H9 (cell line): ENCODE data around the gene PHLDA2. TPM values are rescaled to one million over a fixed set of nuclear protein-coding genes. Genes with fewer than 3 reads are reported as not detected.

Source experiments
- DNase-seq: peaks from one replicate; pipeline ENCODE4 v3.0.0-alpha.2; 2017
- H2AFZ ChIP-seq: one replicate; pipeline ENCODE4 v1.6.1; 2013; ENCODE audit warnings: mild to moderate bottlenecking, low read length, control low read depth, moderate library complexity
- H2AK5ac ChIP-seq: 2 replicates; pipeline ENCODE4 v1.6.1; 2013; ENCODE audit warnings: low read length, control low read depth, mixed read lengths; ENCODE audit not compliant: insufficient read length
- H2BK120ac ChIP-seq: one replicate; pipeline ENCODE4 v1.6.1; 2013; ENCODE audit warnings: low read depth, mild to moderate bottlenecking, low read length, control low read depth, inconsistent platforms; ENCODE audit not compliant: poor library complexity, severe bottlenecking
- H2BK12ac ChIP-seq: 2 replicates; pipeline ENCODE4 v1.6.1; 2013; ENCODE audit warnings: low read length, control low read depth, mixed read lengths, low read depth; ENCODE audit not compliant: insufficient read length
- H2BK15ac ChIP-seq: 2 replicates; pipeline ENCODE4 v1.6.1; 2013; ENCODE audit warnings: low read depth, low read length, control low read depth
- H2BK20ac ChIP-seq: one replicate; pipeline ENCODE4 v1.6.1; 2013; ENCODE audit warnings: low read depth, mild to moderate bottlenecking, low read length, control low read depth, inconsistent platforms; ENCODE audit not compliant: poor library complexity, severe bottlenecking
- H2BK5ac ChIP-seq: 2 replicates; pipeline ENCODE4 v1.6.1; 2013; ENCODE audit warnings: low read length, control low read depth, mixed read lengths; ENCODE audit not compliant: insufficient read length
- H3K14ac ChIP-seq: 2 replicates; pipeline ENCODE4 v1.6.1; 2013; ENCODE audit warnings: low read length, control low read depth; ENCODE audit not compliant: insufficient read depth
- H3K18ac ChIP-seq: 2 replicates; pipeline ENCODE4 v1.6.1; 2013; ENCODE audit warnings: low read depth, mild to moderate bottlenecking, mixed read lengths, low read length, control low read depth; ENCODE audit not compliant: insufficient read length
- H3K23ac ChIP-seq: 2 replicates; pipeline ENCODE4 v1.6.1; 2013; ENCODE audit warnings: low read length, control low read depth, mixed read lengths, low read depth; ENCODE audit not compliant: insufficient read length
- H3K23me2 ChIP-seq: 2 replicates; pipeline ENCODE4 v1.6.1; 2013; ENCODE audit warnings: low read depth, mild to moderate bottlenecking, mixed read lengths, low read length, control low read depth; ENCODE audit not compliant: insufficient read length, poor library complexity, severe bottlenecking
- H3K27ac ChIP-seq: 2 replicates; pipeline ENCODE4 v1.5.1; 2013; ENCODE audit warnings: low read length, control low read depth, mixed read lengths, low read depth; ENCODE audit not compliant: insufficient read length
- H3K27me3 ChIP-seq: 2 replicates; pipeline ENCODE4 v1.6.1; 2013; ENCODE audit warnings: low read length, control low read depth, inconsistent platforms; ENCODE audit not compliant: insufficient read depth
- H3K4ac ChIP-seq: 2 replicates; pipeline ENCODE4 v1.6.1; 2013; ENCODE audit warnings: low read depth, mild to moderate bottlenecking, control low read depth, inconsistent platforms, low read length, moderate library complexity
- H3K4me1 ChIP-seq: 2 replicates; pipeline ENCODE4 v1.6.1; 2013; ENCODE audit warnings: low read length, control low read depth, inconsistent platforms; ENCODE audit not compliant: insufficient read depth
- H3K4me2 ChIP-seq: 2 replicates; pipeline ENCODE4 v1.6.1; 2013; ENCODE audit warnings: low read length, control low read depth, mixed read lengths; ENCODE audit not compliant: insufficient read length, insufficient read depth
- H3K56ac ChIP-seq: 2 replicates; pipeline ENCODE4 v1.6.1; 2013; ENCODE audit warnings: low read depth, mild to moderate bottlenecking, mixed read lengths, low read length, control low read depth; ENCODE audit not compliant: insufficient read length
- H3K79me1 ChIP-seq: 2 replicates; pipeline ENCODE4 v1.6.1; 2013; ENCODE audit warnings: low read depth, mild to moderate bottlenecking, moderate library complexity, low read length, control low read depth, inconsistent platforms; ENCODE audit not compliant: insufficient read depth, poor library complexity, severe bottlenecking
- H3K79me2 ChIP-seq: 2 replicates; pipeline ENCODE4 v1.6.1; 2013; ENCODE audit warnings: low read length, control low read depth, inconsistent platforms; ENCODE audit not compliant: insufficient read depth
- H3K9ac ChIP-seq: 2 replicates; pipeline ENCODE4 v1.6.1; 2013; ENCODE audit warnings: low read length, control low read depth, mixed read lengths; ENCODE audit not compliant: insufficient read length; ENCODE audit errors: extremely low read depth
- H3K9me3 ChIP-seq: one replicate; pipeline ENCODE4 v1.6.1; 2013; ENCODE audit warnings: low read depth, low read length, inconsistent platforms; ENCODE audit not compliant: control insufficient read depth
- H3T11ph ChIP-seq: one replicate; pipeline ENCODE4 v1.6.1; 2013; ENCODE audit warnings: mild to moderate bottlenecking, low read length, control low read depth, inconsistent platforms
- H4K20me1 ChIP-seq: one replicate; pipeline ENCODE4 v1.6.1; 2013; ENCODE audit not compliant: control insufficient read depth, insufficient read length, insufficient read depth
- H4K5ac ChIP-seq: 2 replicates; pipeline ENCODE4 v1.6.1; 2013; ENCODE audit warnings: low read depth, mild to moderate bottlenecking, mixed read lengths, low read length, control low read depth; ENCODE audit not compliant: insufficient read length
- H4K8ac ChIP-seq: replicated peaks from 2 replicates; pipeline ENCODE4 v1.6.1; 2013; ENCODE audit warnings: low read length, control low read depth, mixed read lengths, low read depth; ENCODE audit not compliant: insufficient read length
- H4K91ac ChIP-seq: 2 replicates; pipeline ENCODE4 v1.6.1; 2013; ENCODE audit warnings: low read depth, mild to moderate bottlenecking, moderate library complexity, mixed read lengths, low read length, control low read depth; ENCODE audit not compliant: insufficient read length
- H3K27ac Mint-ChIP-seq, 3 experiments: 2 replicates in 2 of 3; 3 replicates in 1 of 3; pipeline ENCODE4 v1.8.0; 2020 to 2021; ENCODE audit warnings: mixed read lengths in 3 of 3, mild to moderate bottlenecking in 1 of 3, moderate library complexity in 1 of 3
- H3K27me3 Mint-ChIP-seq: 2 replicates; pipeline ENCODE4 v1.8.0; 2021; ENCODE audit warnings: low read depth, mild to moderate bottlenecking, moderate library complexity, mixed read lengths
- H3K36me3 Mint-ChIP-seq, 3 experiments: 2 replicates in 2 of 3; 3 replicates in 1 of 3; pipeline ENCODE4 v1.8.0; 2020 to 2021; ENCODE audit warnings: low read depth in 3 of 3, mixed read lengths in 3 of 3; ENCODE audit not compliant: insufficient read depth in 1 of 3
- H3K4me1 Mint-ChIP-seq, 2 experiments: 2 replicates each; pipeline ENCODE4 v1.8.0; 2020; ENCODE audit warnings: mixed read lengths in 2 of 2
- H3K4me3 Mint-ChIP-seq, 2 experiments: 2 replicates in 1 of 2; 3 replicates in 1 of 2; pipeline ENCODE4 v1.8.0; 2020 to 2021; ENCODE audit warnings: mild to moderate bottlenecking in 2 of 2, mixed read lengths in 2 of 2, moderate library complexity in 1 of 2
- H3K9me3 Mint-ChIP-seq, 2 experiments: 2 replicates in 1 of 2; 3 replicates in 1 of 2; pipeline ENCODE4 v1.8.0; 2020; ENCODE audit warnings: mild to moderate bottlenecking in 2 of 2, mixed read lengths in 2 of 2, moderate library complexity in 1 of 2
- CTCF ChIP-seq: fragments of 200-600 bp; sonication (generic); conservative IDR thresholded peaks from 3 replicates; pipeline ENCODE4 v1.8.0; 2021; ENCODE audit warnings: antibody characterized with exemption, mild to moderate bottlenecking
- WGBS: extraction: QIAGEN DNeasy Blood & Tissue Kit; methylation state at CpG from one replicate; pipeline ENCODE4 v1.1.7; 2013; ENCODE audit warnings: missing lambda C conversion rate, low lambda C conversion rate, mixed read lengths; ENCODE audit not compliant: insufficient read length; ENCODE audit errors: extremely low coverage; 5-methylcytosine and 5-hydroxymethylcytosine counted together
- total RNA-seq: library from RNA; stranded (reverse); gene quantifications from 2 replicates; pipeline ENCODE4 v1.2.1, GENCODE V29; 2021

Gene PHLDA2
- total RNA-seq, 1 experiment from 2014 or later: 42.8 TPM

GRCh38 chr11:2934021-2934550 lies 4.9 kb upstream of the PHLDA2 start:
- Histone ChIP-seq H2BK120ac (no peak overlapping the region), H4K91ac (no peak overlapping the region), H2AFZ (no peak overlapping the region), H3K4me1 (no peaks in the 10 kb centered on the region), H4K5ac (no peak overlapping the region), H2BK20ac (no peak overlapping the region), H3K23me2 (peaks cover 10% of the 10 kb centered on the region), H3T11ph (no peak overlapping the region), H3K56ac (no peak overlapping the region), H3K9me3 (peaks cover 21% of the 10 kb centered on the region), H3K4ac (no peak overlapping the region), H4K20me1 (no peaks in the 10 kb centered on the region), H4K8ac (no peak overlapping the region), H3K18ac (no peak overlapping the region), H3K14ac (no peak overlapping the region), H3K4me2 (no peak overlapping the region), H3K9ac (no peak overlapping the region), H3K23ac (no peak overlapping the region), H2BK5ac (no peak overlapping the region), H3K27me3 (peaks cover 5% of the 10 kb centered on the region; the same call in 1 of the 2 replicates), H2BK15ac (no peak overlapping the region), H3K79me1 (no peaks in the 10 kb centered on the region), H2AK5ac (no peak overlapping the region), H2BK12ac (no peak overlapping the region), H3K79me2 (no peaks in the 10 kb centered on the region), H3K27ac (no peak overlapping the region)
- H3K36me3 Mint-ChIP-seq: peaks cover 19 to 21% (median 21%) of the 10 kb centered on the region in 3 experiments
- no peak overlapping the region for H3K27ac Mint-ChIP-seq
- peaks cover 4% of the 10 kb centered on the region in 2 experiments for H3K4me1 Mint-ChIP-seq
- H3K9me3 Mint-ChIP-seq: peaks cover 23% of the 10 kb centered on the region in 2 experiments
- no CpG with 5 or more reads among the region's 7 CpGs for WGBS
- peaks cover 31% of the 10 kb centered on the region for H3K27me3 Mint-ChIP-seq
- TF ChIP-seq CTCF: no peak
- H3K4me3 Mint-ChIP-seq: no peak overlapping the region
- DNase-seq: no peak
